ENCODE data around the gene FAM72B.
"Not testable (repeated sequence)": the region's sequence is repeated elsewhere in the genome, so short reads cannot be mapped to it uniquely, and the experiment has no call there.

- not testable (repeated sequence) for TF ChIP-seq CTCF, POLR2AphosphoS5, POLR2A (IDR thresholded peaks at IDR 0.05)
Observed at GRCh38 chr1:121215699-121216417, 31.7 kb upstream of the FAM72B start.

All from suprapubic skin (tissue), 4 donors.